GM19324 (cell line): ENCODE data around the gene FBXO48.

ENCODE experiments used
- ATAC-seq: cut with Tn5 transposase; IDR thresholded peaks from one replicate; pipeline ENCODE4 v1.9.1; 2021; ENCODE audit warnings: mild to moderate bottlenecking, moderate library complexity; ENCODE audit not compliant: unreplicated experiment, low FRiP score

Gene FBXO48

DNA sequence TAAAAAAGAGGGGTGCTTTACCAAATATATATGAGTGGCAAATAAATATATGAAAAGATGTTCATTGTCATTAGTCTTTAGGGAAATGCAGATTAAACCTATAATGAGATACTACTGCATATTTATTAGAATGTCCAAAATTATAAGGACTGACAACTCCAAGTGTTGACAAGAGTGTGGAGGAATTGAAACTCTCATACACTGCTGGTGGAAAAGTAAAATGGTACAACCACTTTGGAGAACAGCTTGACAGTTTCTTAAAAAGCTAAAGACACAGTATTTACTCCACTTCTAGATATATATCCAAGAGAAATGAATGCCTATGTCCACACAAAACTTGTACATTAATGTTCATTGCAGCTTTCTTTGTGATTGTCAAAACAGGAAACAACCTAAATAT, 51.6 kb downstream of the FBXO48 start:
- no peak for ATAC-seq

DNA sequence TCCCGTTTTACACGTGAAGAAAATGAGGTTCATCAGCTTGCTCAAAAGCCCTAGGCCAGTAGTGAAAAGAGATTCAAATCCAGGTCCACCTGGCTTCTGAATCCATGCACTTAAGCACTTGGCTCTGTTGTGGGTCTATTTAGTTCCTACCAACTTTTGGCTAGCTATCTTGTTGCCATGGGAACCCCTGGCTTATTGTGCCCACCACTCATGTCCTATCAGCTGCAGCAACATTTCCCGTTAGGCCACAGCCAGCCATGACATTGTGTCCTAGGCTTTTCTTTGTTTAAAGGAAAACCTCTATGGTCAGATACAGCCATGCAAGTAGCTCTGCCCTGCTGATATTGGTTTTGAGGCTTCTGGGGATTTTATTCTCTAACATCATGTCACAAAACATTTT, 52.2 kb downstream of the FBXO48 start:
- no peak for ATAC-seq

DNA sequence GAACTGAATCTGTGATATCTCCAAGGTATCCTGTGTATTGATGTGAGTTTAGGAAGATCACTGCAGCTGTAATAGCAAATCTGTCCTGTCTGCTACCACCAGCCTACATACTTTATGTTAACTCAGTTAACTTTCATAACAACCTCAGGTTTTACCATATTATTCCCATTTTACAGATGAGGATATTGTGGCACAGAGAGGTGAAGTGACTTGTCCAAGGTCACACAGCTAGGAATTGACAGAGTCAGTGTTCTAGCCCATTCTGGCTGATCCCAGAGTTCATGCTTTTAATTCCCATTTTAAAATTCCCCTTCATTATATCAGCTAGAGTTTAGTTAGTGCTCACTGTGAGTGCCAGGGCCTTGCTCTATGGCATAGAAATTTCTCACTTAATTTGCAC, 52.6 kb downstream of the FBXO48 start:
- ATAC-seq: no peak

DNA sequence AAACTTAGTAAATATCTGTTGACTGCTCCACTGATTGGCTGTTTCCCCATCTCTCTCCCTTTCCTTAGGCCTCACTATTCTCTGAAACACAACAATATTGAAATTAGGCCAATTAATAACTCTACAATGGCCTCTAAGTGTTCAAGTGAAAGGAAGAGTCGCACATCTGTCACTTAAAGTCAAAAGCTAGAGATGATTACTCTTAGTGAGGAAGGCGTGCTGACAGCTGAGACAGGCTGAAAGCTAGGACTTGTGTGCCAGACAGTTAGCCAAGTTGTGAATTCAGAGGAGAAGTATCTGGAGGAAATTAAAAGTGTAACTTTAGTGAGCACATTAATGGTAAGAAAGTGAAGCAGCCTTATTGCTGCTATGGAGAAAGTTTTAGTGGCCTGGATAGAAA, 53.6 kb downstream of the FBXO48 start:
- no peak for ATAC-seq

DNA sequence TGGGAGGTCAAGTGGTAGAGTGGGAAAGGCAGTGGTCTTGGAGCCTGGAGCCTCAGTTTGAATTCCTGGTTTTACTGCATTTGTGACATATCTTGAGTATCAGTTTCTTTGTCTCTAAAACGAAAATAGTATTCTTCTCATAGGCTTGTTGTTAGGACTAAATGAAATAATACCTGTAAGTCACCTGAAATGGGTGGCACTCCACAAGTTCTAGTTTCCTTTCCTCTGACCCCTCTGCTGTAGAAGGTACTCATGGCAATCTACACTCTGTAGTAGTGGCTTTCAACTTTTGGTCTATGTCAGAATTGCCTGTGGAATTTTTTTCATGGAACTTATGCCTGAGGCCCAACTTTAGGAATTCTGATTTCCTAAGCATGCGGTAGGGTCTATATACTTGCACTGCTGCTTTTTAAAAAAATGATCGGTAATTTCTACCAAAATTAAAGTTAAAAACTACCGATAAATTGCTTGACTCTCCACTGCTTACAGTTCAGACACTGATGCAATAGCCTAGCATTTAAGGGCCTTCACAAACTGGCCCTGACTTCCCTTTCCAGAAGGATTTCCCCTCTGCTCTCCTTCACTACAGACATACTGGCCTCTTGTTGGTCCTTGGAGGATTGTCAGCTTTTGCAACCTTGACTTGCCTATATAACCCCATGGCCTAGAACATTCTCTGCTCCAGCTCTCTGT, 54.8 kb downstream of the FBXO48 start:
- peak; percentile 48 for ATAC-seq

DNA sequence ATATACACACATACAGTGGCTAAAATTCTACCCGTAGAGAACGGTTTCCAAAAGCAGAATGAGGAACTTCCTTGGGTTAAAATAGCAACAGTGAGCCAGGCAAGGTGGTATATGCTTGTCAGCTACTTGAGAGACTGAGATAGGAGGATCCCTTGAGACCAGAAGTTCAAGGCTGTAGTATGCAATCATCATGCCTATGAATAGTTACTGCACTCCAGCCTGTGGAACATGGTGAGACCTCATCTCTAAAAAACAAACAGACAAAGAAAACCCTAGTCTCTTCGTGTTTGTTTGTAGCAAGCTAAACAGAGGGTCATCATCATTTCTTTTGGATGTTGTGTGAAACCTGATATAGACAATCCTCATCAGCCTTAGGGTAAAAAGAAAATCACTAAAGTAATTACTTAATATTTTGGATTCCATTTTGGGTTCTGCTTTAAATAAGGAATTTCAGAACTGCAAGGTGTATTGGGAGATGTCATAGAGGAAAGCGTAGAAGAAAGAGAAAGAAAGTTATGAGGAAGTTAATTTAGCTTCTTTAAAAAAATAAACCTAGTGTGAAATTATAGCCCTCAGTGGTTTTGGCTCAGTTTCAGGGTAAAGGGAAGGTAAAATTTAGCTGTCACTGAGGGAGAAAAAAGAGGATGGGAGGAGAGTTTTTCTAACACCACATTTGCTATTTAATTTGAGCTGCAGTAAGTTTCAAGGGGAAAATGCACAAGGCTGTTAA, 55.5 kb downstream of the FBXO48 start:
- ATAC-seq: peak; percentile 85
